OCI-LY7 (cell line): ENCODE measurements around the gene CD300A. TPM values are rescaled to one million over a fixed set of nuclear protein-coding genes. Genes with fewer than 3 reads are reported as not detected.

Experiments
- BruUV-seq: library from RNA; stranded (reverse); fragments of 400-500 nt; replicated peaks from 2 replicates; lab custom pipeline; 2021; lab: Mats Ljungman, UMichigan
- CTCF ChIA-PET: fragments of 300-600 bp; sonication (Branson Sonifier 250); formaldehyde crosslinking; loops from one replicate; lab custom pipeline; 2022; ENCODE audit warnings: antibody characterized with exemption; ENCODE audit not compliant: unreplicated experiment; lab: Charles Lee
- POLR2A ChIA-PET: fragments of 300-600 bp; sonication (Branson Sonifier 250); formaldehyde crosslinking; loops from one replicate; lab custom pipeline; 2022; ENCODE audit warnings: antibody characterized with exemption; lab: Charles Lee
- DNase-seq: peaks from one replicate; pipeline ENCODE4 v3.0.0-alpha.2; 2015; ENCODE audit warnings: low spot score
- H2AFZ ChIP-seq: fragments of 200-600 bp; sonication (generic), shearing (Covaris generic); 2 replicates; pipeline ENCODE4 v1.6.1; 2014; ENCODE audit warnings: mild to moderate bottlenecking, antibody characterized with exemption, low read length, moderate library complexity
- H3K27ac ChIP-seq: fragments of 200-600 bp; sonication (generic); 2 replicates; pipeline ENCODE4 v1.5.1; 2014; ENCODE audit warnings: mixed run types, low read depth, mild to moderate bottlenecking, moderate library complexity, low read length, inconsistent platforms; ENCODE audit not compliant: poor library complexity, severe bottlenecking
- H3K36me3 ChIP-seq: fragments of 200-600 bp; sonication (generic); 2 replicates; pipeline ENCODE4 v1.6.1; 2014; ENCODE audit warnings: mild to moderate bottlenecking, antibody characterized with exemption, low read length, moderate library complexity, mixed read lengths; ENCODE audit not compliant: insufficient read depth
- H3K4me1 ChIP-seq: fragments of 200-600 bp; sonication (generic); 2 replicates; pipeline ENCODE4 v1.5.1; 2014; ENCODE audit warnings: mild to moderate bottlenecking, low read length; ENCODE audit not compliant: insufficient read depth, poor library complexity, severe bottlenecking
- H3K4me2 ChIP-seq: fragments of 200-600 bp; sonication (generic); 2 replicates; pipeline ENCODE4 v1.6.1; 2014; ENCODE audit warnings: mild to moderate bottlenecking, low read length
- H3K4me3 ChIP-seq: fragments of 200-600 bp; sonication (generic); 2 replicates; pipeline ENCODE4 v1.5.1; 2014; ENCODE audit warnings: mild to moderate bottlenecking, low read depth, low read length; ENCODE audit not compliant: poor library complexity, severe bottlenecking
- H3K79me2 ChIP-seq: fragments of 200-600 bp; sonication (generic); 2 replicates; pipeline ENCODE4 v1.6.1; 2016; ENCODE audit warnings: low read depth, mild to moderate bottlenecking, low read length, moderate library complexity, mixed read lengths; ENCODE audit not compliant: insufficient read depth
- H3K9me2 ChIP-seq: fragments of 200-600 bp; sonication (generic); 2 replicates; pipeline ENCODE4 v1.6.1; 2016; ENCODE audit warnings: mild to moderate bottlenecking, low read length, mixed read lengths; ENCODE audit not compliant: insufficient read depth
- H3K9me3 ChIP-seq: fragments of 200-600 bp; sonication (generic); 2 replicates; pipeline ENCODE4 v1.6.1; 2014; ENCODE audit warnings: mild to moderate bottlenecking, mixed run types, low read length, mixed read lengths
- H4K20me1 ChIP-seq: fragments of 200-600 bp; sonication (generic); 2 replicates; pipeline ENCODE4 v1.6.1; 2014; ENCODE audit warnings: mild to moderate bottlenecking, antibody characterized with exemption, low read length, moderate library complexity, mixed read lengths; ENCODE audit not compliant: insufficient read depth
- CTCF ChIP-seq: fragments of 200-600 bp; sonication (generic); conservative IDR thresholded peaks from 2 replicates; pipeline ENCODE4 v1.5.1; 2014; ENCODE audit warnings: mild to moderate bottlenecking, antibody characterized with exemption, low read length, moderate library complexity, mixed read lengths
- EZH2phosphoT487 ChIP-seq: fragments of 200-600 bp; sonication (generic); IDR thresholded peaks from 2 replicates; pipeline ENCODE4 v1.6.1; 2018; ENCODE audit warnings: low read depth, borderline replicate concordance, mild to moderate bottlenecking, mixed run types, antibody characterized with exemption, low read length, moderate library complexity, mixed read lengths
- intact Hi-C: fragments of 100-400 bp; cut with micrococcal nuclease; formaldehyde crosslinking; loops from one replicate; pipeline ENCODE4 v1.10.0; 2022; ENCODE audit not compliant: unreplicated experiment
- total RNA-seq, 2 experiments: library from RNA; depleted of rRNA in 1 of 2; stranded (reverse); fragments of >200 nt in 1 of 2; shearing (Covaris generic) in 1 of 2; gene quantifications; 2 replicates each; pipeline ENCODE4 v1.2.3, GENCODE V29; 2014 to 2022

Gene CD300A
- total RNA-seq, 2 experiments from 2014 or later = 3.5 to 6.7 TPM

DNA sequence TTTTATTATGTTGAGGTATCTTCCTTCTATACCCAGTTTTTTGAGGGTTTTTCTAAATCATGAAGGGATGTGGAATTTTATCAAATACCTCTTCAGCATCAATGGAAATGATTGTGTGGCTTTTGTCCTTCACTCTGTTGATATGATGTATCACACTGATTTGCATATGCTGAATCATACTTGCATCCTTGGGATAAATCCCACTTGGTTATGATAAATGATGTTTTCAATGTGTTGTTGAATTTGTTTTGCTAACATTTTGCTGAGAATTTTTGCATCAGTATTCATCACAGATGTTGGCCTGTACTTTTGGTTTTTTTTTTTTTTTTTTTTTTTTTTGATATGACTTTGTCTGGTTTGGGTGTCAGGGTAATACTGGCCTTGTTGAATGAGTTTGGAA lies 41.7 kb downstream of the CD300A start:
- ChIA-PET CTCF (no interaction called here), POLR2A (interaction anchor here (1.4 kb wide), 1 partner anchor 12 kb away, joined by 3 read pairs; no protein-coding TSS in a partner anchor)
- Histone ChIP-seq H3K9me2 (no peaks in the 10 kb centered on the region), H3K4me3 (no peak overlapping the region), H3K4me1 (no peaks in the 10 kb centered on the region), H3K27ac (no peak overlapping the region), H3K9me3 (no peaks in the 10 kb centered on the region), H3K4me2 (no peak overlapping the region), H3K36me3 (no peaks in the 10 kb centered on the region), H3K79me2 (no peaks in the 10 kb centered on the region), H2AFZ (no peak overlapping the region), H4K20me1 (no peaks in the 10 kb centered on the region)
- no TSS peak for BruUV-seq
- intact Hi-C loops = no loop called here
- DNase-seq = no peak
- TF ChIP-seq CTCF (no peak), EZH2phosphoT487 (no peak)

DNA sequence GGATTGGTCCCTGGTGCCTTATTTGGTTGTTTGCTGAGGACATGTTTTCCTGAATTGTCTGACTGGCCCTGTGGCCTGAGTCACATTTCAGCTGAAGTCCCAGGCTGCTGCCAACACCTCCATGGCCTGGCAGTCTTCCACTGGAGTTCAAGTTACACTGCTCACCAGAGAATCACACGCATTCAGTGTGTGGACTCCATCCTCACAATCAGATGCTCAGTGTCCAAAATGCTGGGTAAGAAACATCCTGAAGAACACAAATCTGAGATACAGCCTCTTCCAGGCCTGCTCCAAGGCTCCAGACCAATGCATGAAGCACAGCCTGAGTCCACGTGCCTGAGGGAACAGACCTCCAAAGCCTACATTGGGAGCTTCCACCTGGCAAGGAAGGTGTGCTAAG lies 45.6 kb downstream of the CD300A start:
- no peak overlapping the region for H3K4me3 ChIP-seq
- H3K4me2 ChIP-seq = no peak overlapping the region
- BruUV-seq = no TSS peak
- no peaks in the 10 kb centered on the region for H3K79me2 ChIP-seq
- H4K20me1 ChIP-seq = no peaks in the 10 kb centered on the region
- peaks cover 20% of the 10 kb centered on the region for H3K9me3 ChIP-seq
- no peak for TF ChIP-seq CTCF
- TF ChIP-seq EZH2phosphoT487 = no peak
- H2AFZ ChIP-seq = no peak overlapping the region
- H3K36me3 ChIP-seq = no peaks in the 10 kb centered on the region
- ChIA-PET CTCF (no interaction called here), POLR2A (interaction anchor here (1.0 kb wide), 1 partner anchor 13 kb away, joined by 3 read pairs; no protein-coding TSS in a partner anchor)
- H3K4me1 ChIP-seq = no peaks in the 10 kb centered on the region
- intact Hi-C loops = no loop called here
- no peak for DNase-seq
- H3K9me2 ChIP-seq = no peaks in the 10 kb centered on the region
- H3K27ac ChIP-seq = no peak overlapping the region

- TF ChIP-seq CTCF = no peak
- TF ChIP-seq EZH2phosphoT487 = no peak
- Histone ChIP-seq H3K79me2 (no peaks in the 10 kb centered on the region), H4K20me1 (no peaks in the 10 kb centered on the region), H3K36me3 (no peaks in the 10 kb centered on the region), H3K4me2 (no peak overlapping the region), H2AFZ (no peak overlapping the region), H3K9me3 (peaks cover 20% of the 10 kb centered on the region), H3K4me1 (no peaks in the 10 kb centered on the region), H3K4me3 (no peak overlapping the region), H3K27ac (no peak overlapping the region), H3K9me2 (no peaks in the 10 kb centered on the region)
- intact Hi-C loops = no loop called here
- no peak for DNase-seq
- CTCF ChIA-PET = no interaction called here
- BruUV-seq = no TSS peak
- POLR2A ChIA-PET = interaction anchor here (1.0 kb wide), 1 partner anchor 13 kb away, joined by 3 read pairs; no protein-coding TSS in a partner anchor
Observed at GRCh38 chr17:74512624-74513091, 46.2 kb downstream of the CD300A start.
